HG03469 (cell line): ENCODE data around the gene ARFGAP1.
"Not testable (repeated sequence)": the region's sequence is repeated elsewhere in the genome, so short reads cannot be mapped to it uniquely, and the experiment has no call there.

Experiments used
- ATAC-seq: cut with Tn5 transposase; IDR thresholded peaks from one replicate; pipeline ENCODE4 v1.9.1; 2021; ENCODE audit warnings: mild to moderate bottlenecking, moderate library complexity, moderate number of reproducible peaks; ENCODE audit not compliant: unreplicated experiment

ARFGAP1 gene

DNA sequence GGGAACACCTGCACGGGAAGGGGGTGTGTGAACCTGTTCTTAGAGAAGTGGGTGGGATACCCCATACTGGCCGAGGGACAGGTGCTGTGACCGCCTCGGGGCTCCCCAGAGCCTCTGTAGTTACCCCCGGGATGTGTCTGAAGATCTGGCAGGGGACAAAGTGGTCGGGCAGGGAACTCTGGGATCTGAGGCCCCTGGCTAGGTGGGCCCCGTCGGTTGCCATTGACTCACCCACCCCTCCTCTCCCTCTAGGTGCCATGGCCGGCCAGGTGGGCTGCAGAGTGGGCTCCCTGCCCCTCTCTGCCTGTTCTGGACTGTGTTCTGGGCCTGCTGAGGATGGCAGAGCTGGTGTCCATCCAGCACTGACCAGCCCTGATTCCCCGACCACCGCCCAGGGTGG lies 32.6 kb upstream of the ARFGAP1 start:
- ATAC-seq: no peak

DNA sequence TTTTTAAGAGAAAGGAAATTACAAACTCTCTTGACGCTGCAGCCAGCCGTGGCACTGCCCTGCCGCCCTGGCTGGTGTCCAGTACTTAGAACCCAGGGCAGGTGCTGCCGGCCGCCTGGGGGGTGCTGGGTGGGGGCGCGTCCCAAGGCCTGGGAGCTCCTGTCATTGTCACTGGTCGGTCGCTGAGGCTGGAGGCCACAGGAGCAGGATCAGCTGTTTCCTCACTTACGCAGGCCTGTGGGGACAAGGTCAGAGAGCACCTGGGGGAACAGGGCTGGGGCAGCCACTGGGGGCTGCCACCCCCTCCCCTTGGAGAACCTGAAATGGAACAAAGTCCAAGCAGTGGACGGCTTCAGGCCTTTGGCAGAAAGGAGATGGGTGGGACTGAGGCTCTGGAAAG lies 31.3 kb upstream of the ARFGAP1 start:
- no peak for ATAC-seq

DNA sequence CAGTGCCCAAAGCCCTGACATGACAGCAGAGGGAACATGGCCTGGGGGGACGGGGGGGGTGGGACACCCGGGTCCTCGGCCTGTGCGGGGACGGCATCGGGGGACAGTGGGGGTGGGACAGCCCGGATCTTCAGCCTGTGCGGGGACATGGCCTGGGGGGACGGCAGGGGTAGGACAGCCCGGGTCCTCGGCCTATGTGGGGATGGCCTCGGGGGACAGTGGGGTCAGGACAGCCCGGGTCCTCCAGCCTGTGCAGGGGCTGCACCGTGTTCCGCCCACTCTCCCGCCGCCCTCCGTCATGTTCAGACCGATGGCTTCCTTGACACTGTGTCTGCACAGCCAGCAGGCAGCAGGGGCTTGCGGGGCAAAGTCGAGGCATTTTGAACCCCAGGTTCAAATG lies 29.9 kb upstream of the ARFGAP1 start:
- no peak for ATAC-seq

DNA sequence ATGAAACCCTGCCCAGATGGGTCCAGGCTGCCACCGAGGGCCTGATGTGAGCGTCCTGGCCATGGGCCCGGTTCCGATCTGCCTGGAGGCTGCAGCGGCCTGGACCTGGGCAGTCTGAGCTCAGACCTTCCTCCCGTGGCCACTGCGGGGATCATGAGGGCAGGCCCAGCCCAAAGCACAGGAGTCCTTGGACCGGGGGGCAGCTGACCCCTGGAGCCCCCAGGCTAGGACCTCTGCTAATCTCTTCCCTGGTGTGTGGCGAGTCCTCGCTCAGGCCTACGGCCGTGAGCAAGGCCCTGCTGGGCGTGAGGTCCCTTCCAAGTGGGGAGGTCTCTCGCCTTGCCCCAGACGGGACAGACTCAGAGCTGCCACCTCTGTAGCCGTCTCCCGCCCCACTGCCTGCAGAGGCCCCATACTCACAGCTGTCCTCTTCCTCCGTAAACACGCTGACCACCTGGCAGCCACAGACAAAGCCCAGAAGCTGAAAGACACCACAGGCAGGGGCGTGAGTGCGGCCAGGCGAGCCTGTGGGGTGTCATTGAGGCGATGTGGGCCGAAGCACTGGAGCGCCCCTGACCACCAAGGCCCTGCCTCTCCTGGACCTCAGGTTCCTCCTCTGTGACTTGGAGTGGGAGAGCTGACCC lies 28.9 kb upstream of the ARFGAP1 start:
- no peak for ATAC-seq

DNA sequence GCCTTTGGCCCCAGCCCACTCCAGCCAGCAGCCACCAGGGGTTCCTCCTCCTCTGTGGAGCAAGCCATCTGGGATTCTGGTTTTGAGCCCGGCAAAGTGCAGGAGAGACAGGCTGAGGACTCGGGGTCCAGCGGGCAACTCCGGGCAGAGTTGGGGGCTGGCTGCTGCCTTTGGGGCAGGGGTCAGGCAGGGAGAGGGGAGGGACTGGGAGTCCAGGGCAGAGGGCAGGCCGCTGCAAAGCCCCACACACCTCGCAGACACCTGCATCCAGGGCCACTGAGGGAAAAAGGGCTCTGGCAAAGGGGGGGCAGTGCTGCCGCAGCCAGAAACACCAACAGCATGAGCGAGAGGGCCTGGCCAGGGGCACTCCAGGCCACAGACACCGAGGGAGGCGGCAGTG lies 28.1 kb upstream of the ARFGAP1 start:
- no peak for ATAC-seq

DNA sequence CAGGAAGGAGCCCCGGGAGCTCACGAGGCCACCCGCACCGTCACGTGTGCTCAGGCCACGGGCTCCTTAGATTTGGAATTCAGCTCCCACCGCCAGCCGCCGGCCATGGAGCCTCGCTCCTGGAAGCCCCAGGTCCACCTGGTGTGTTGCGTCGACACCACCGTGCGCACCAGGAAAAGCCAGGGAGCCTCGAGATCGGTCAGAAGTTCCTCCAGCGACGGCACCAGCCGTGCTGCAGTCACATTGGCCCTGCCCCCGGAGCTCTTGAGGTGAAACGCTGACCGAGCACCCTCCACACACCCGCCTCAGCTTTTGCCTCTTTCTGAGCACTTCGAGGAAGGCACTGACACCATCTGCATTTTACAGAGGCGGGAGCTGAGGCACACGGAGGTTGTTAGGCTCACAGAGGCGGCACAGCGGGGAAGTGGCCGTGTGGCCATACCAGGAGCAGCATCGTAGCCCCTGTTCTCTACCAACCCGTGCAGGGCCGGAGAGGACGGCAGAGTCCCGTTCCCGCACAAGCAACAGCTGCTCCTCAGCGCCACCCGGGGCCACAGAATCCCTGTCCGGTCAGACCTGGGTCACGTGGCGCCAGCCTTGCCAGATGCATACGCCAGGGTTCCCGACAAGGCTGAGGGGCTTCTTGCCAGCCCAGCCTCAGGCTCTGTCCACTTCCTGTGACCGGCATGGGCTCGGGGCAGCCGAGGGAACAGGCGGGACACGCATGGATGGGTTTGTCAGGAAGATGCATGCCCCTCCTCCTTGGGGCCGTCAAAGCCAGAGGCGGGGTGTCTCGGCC lies 25.9 kb upstream of the ARFGAP1 start:
- ATAC-seq: no peak

DNA sequence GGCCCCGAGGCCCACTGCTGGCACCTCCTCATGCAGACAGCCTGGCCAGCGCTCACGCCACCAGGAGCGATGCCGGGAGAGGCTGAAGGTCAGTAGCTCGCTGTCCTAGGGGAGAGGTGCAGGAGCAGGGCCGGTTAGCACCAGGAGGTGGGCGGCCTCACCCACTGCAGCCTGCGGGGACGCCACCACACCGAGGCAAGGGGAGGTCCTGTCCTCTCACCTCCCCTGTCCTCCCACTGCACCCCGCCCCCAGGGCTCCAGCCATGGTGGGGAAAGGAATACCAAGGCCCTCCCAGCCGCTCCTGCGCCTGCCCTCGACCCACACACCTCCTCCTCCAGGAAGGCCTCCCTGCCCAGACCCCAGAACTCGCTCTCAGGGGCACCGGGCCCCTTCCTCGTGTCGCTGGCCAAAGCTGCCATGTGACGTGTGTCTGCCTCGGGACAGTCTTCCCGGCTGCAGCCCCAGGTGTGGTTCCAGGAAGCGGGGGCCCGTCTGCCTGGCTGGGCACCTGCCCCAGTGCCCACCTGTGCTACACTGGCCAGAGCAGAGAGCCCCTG lies 24.9 kb upstream of the ARFGAP1 start:
- ATAC-seq: no peak

DNA sequence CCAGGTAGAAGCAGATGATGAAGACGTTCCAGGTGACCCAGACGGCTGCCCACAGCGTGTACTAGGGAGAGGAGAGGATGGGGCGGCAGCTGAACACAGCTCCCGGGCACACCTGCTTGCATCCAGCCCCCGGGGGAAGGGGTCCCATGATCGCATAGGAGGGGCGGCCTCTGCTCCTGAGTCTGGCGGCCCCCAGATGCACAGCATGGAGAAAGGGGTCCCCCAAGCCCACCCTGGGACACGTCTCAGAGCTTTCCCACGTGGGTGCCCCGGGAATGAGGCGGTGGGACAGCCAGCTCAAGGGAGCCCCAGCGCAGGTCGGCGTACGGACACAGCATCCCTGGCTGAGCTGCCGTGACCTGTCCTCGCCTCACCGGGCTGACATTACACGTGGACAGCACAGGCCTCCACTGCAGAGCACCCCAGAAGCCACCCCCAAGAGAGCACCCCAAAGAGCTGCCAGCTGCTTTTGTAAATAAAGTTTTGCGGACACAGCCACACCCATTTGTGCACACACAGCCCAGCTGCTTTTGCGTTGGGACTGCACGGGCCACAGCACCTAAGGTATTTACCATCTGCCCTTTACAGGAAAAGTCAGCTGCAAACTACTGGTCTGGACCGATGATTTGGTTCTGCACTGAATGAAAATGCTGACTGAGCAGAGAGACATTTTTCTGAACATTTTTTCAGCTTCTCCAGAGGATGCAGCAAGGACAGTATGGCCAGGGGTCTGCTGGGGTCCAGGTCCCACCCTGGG lies 23.6 kb upstream of the ARFGAP1 start:
- no peak for ATAC-seq

DNA sequence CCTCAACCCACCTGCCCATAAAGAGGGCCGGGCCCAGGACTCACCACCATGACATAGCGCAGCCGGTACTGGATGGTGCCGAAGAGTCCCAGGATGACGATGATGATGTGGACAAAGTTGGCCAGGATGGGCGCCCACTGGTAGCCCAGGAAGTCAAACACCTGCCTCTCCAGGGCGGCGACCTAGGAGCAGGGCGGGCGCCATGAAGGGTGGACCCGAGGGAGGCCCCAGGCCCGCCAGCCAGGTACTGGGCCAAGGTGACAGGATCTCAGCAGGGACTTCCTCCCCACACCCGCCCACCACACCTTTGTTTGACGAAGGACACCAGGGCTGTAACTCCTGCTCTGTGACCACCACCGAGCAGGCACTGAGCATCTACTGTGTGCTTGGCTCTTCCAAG lies 22.7 kb upstream of the ARFGAP1 start:
- ATAC-seq: no peak

DNA sequence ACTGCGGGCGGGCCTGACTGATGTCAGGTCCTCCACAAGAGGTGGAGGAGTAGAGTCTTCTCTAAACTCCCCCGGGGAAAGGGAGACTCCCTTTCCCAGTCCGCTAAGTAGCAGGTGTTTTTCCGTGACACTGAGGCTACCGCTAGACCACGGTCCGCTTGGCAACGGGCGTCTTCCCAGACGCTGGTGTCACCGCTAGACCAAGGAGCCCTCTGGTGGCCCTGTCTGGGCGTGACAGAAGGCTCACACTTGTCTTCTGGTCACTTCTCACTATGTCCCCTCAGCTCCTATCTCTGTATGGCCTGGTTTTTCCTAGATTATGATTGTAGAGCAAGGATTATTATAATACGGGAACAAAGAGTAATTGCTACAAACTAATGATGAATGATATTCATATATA lies 21.3 kb upstream of the ARFGAP1 start:
- ATAC-seq: not testable (repeated sequence)

DNA sequence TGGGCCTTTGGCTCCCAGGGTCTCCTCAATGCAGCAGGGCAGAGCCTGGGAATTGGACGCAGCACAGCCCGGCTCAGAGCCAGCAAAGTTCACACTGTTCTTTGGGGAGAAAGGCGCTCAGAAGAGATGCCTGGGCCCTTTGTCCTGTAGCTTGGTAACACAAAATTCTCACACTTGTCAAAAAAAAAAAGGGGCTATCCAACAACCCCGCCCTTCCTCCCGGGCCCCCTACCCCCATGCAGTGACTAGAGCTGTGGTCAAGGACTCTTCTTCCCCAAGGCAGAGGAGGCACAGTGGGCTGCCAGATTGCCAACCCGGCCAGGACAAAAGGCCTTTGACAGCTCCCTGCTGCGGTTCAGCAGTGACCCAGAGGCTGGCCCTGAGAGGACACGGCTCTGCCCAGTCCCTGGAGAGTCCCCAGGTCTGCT lies 20.3 kb upstream of the ARFGAP1 start:
- ATAC-seq: no peak

DNA sequence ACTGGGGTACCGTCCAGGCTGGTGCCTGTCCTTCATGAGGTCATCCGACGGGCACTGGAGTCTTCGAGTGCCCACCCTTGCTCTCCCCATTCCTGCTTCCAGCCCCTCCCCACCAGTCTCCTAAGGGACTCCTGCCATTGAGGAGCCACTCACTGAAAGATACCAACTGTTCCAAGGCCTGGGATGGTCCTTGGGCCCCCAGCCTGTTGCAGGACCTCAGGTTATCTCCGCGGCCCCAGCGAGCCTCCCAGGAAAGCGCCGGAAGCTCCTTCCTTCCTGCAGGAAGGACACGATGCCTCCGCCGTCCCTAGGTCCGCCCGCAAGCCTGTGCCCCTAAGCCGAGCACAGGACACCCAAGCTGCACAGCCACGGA lies 19.6 kb upstream of the ARFGAP1 start:
- ATAC-seq: no peak

DNA sequence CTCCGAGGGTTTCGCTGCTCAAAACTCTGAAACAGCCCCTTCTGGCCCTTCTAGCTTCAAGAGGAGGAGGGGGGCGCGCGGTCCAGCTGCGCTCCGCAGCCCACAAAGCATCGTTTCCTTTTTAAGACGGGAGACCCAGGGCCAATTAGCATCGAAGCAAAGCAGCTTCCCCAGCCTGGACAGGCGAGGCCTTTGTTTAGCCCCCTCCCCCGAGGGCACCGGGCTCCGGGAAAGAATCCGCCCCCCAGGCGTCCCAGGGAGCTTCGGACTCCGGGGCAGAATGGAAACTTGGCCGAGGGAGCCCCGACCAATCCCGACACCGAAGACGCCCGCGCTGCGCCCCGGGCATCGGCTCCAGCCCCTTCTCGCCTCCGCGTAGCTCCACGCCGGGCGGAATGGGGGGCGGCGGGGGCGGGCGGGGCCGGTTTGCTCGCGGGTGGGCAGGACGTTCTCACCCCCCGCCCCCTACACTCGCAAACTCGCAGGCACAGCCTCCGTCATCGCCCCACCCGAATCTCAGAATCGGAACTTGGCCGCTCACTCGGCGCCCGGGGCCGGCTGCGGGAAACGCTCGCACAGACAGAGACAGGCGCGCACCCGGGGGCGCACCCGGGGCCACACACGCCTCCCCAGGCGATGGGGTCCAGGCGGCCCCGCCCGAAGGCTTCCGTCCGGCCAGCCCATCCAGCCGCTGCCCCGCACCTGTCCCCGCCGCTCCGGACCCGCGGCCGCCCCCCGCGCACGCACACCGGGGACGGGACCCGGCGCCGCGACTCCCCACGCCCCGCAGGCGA lies 19.0 kb upstream of the ARFGAP1 start:
- no peak for ATAC-seq

DNA sequence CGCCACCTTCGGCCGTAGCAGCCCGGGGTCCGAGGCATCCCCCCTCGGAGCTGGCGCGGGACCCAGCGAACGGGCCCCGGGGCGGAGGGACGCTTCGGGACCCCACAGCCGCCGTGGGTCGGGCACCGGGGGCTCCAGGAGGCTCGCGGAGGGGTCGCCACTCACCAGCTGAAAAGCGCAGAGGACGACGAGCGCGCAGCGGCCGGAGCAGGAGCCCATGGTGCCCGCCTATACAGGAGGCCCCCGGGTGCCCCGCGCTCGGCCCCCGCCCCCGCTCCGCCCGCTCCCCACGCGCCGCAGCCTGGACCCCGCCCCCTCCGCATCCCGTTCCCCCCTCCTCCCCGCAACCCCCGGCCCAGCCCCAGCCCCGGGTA lies 18.4 kb upstream of the ARFGAP1 start, which contains the start of gene NKAIN4:
NKAIN4 (minus strand) TSS at position 232 of the 374 bp plus-strand sequence; CDS start at position 219, 13 bp downstream.
- ATAC-seq: no peak

DNA sequence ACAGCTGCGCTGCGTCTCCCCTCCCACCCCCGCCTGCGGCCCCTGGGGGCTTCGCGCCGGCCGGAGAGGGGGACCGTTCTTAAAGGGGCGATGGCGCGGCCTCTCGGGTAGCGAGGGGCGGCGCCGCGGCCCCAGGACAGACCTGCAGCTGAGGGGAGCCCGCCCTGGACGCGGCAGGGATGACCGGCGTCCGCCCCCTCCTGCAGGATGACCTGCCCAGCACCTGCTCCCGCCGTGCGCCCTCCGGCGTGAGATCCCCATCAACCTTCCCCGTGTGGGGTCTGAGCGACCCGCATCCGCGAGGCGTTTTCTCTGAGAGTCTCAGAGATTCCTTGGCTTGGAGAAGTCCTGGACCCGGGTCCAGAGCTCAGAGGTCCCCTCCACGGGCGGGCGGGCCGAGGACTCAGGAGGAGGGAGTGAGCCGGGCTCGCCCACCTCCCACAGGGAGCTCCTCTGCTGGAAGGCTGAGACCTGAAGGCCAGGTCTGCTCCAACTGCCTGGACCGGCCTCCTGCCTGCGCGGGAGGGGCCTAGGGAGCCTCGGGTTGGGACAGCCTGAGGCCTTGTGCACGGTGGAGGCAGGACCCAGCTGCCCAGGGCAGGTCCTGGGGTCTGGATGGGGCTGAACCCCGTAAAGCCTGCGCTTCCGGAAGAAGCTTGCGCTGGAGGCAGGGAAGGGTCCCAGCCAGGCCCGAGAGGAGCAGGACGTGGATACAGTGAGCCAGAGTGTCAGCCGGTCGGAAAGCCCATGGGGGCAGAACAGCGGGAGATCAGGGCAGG lies 17.8 kb upstream of the ARFGAP1 start:
- ATAC-seq: no peak

DNA sequence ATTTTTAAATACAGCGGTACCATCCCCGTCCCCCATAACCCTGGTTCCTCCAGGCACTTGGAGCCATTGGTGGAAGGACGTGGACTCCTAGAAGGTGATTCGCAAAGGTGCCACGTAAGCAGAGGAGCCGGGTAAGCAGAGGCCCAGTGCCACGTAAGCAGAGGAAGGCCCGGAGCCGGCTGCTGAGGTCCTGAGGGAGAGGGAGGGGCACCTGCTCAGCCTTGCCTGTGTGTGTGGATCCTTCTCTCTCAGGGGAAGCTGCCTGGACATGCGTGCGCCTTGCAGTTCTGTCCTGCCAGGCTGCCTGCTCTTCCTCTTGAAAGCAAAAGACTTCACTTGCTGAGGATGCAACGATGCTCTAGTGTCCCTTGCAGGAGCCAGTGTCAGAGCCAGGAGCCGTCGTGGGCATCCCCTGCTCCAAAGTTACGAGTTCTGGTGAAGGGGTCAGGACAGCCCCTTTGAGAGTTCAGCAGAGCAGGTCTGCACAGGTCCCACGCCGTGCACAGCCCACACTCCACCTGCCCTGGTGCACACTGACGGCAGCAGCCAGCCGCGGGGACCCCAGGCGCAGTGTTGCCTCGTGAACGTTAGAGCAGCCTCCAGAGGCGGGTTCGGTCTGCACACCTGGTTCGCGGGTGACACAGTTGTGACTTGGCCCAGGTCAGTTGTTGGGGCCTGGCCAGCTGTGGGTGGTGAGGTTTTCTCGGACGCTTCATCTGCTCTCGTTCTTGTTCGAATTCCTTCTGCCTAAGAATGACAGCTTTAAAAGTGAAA lies 16.5 kb upstream of the ARFGAP1 start:
- no peak for ATAC-seq

DNA sequence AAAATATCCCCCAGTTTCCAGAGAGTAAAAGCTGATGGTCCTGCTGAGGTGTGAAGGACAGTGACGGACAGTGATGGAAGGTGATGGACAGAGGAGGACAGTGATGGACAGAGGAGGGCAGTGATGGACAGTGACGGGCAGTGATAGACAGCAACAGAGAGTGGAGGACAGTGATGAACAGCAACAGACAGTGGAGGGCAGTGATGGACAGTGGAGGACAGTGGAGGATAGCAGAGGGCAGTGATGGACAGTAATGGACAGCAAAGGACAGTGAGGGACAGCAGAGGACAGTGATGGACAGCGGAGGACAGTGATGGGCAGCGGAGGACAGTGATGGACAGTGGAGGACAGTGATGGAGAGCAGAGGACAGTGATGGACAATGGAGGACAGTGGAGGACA lies 15.7 kb upstream of the ARFGAP1 start:
- no peak for ATAC-seq

DNA sequence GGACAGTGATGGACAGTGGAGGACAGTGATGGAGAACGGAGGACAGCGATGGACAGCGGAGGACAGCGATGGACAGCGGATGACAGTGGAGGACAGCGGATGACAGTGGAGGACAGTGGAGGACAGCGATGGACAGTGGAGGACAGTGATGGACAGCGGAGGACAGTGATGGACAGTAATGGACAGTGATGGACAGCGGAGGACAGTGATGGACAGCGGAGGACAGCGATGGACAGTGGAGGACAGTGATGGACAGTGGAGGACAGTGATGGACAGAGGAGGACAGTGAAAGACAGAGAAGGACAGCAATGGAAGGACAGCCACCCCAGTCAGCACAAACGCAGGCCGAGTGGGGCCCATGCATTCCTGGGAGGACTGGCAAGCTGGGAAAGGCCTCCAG lies 15.0 kb upstream of the ARFGAP1 start:
- ATAC-seq: no peak

DNA sequence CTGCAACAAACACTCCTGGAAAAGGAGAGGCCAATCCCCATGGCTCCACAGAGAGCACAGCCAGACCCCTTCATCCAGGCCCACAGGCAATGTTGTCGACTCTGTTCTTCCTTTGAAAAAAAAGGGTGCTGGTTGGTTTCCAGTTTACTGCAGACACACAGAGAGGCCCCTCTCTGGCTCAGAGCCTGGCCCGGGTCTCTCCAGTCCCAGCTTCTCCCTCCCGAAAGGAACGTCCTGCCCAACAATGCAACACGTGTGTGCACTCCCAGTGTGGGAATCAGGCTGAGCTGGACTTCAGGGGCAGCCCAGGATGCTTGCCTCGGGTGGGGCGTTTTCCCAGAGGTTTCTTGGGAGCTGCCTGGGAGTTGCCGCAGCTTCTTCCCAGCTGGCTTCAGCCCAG lies 13.8 kb upstream of the ARFGAP1 start:
- no peak for ATAC-seq
